Osteocyte (in vitro differentiated cells): ENCODE measurements around the gene DNAJB2. TPM values are rescaled to one million over a fixed set of nuclear protein-coding genes. Genes with fewer than 3 reads are reported as not detected.
A peak's percentile ranks its signal among the peaks of the same experiment; 100 is the strongest.

ENCODE experiments used
- DNase-seq: peaks from one replicate; pipeline ENCODE4 v3.0.0; 2021; ENCODE audit warnings: mixed read lengths; ENCODE audit not compliant: unreplicated experiment; ENCODE audit errors: extremely low spot score
- H3K27ac Mint-ChIP-seq: one replicate; pipeline ENCODE4 v1.8.0; 2021; ENCODE audit warnings: mild to moderate bottlenecking, mixed read lengths; ENCODE audit not compliant: unreplicated experiment
- H3K27me3 Mint-ChIP-seq: one replicate; pipeline ENCODE4 v1.8.0; 2021; ENCODE audit warnings: mixed read lengths; ENCODE audit not compliant: unreplicated experiment
- H3K36me3 Mint-ChIP-seq: one replicate; pipeline ENCODE4 v1.8.0; 2021; ENCODE audit warnings: mixed read lengths; ENCODE audit not compliant: unreplicated experiment
- H3K4me1 Mint-ChIP-seq: one replicate; pipeline ENCODE4 v1.8.0; 2021; ENCODE audit warnings: mixed read lengths; ENCODE audit not compliant: unreplicated experiment
- H3K4me3 Mint-ChIP-seq: one replicate; pipeline ENCODE4 v1.8.0; 2021; ENCODE audit warnings: mild to moderate bottlenecking, moderate library complexity, mixed read lengths; ENCODE audit not compliant: unreplicated experiment
- H3K9me3 Mint-ChIP-seq: one replicate; pipeline ENCODE4 v1.8.0; 2021; ENCODE audit warnings: mixed read lengths; ENCODE audit not compliant: unreplicated experiment
- CTCF ChIP-seq: fragments of 200-600 bp; sonication (generic); IDR thresholded peaks from 2 replicates; pipeline ENCODE4 v1.5.0; 2021; ENCODE audit warnings: antibody characterized with exemption, mild to moderate bottlenecking, moderate library complexity
- total RNA-seq: library from RNA; stranded (reverse); gene quantifications from 2 replicates; pipeline ENCODE4 v1.2.1, GENCODE V29; 2021

DNAJB2 gene
- total RNA-seq, 1 donor from 2014 or later = 43.3 TPM

GRCh38 chr2:219296631-219297391, 17.6 kb downstream of the DNAJB2 start:
- no peak for DNase-seq
- Mint-ChIP-seq H3K27me3 (peaks cover 23% of the 10 kb centered on the region), H3K27ac (no peak overlapping the region), H3K36me3 (no peaks in the 10 kb centered on the region), H3K4me1 (peaks cover 11% of the 10 kb centered on the region), H3K4me3 (no peak overlapping the region), H3K9me3 (no peaks in the 10 kb centered on the region)
- TF ChIP-seq CTCF = no peak

GRCh38 chr2:219297766-219298456, 18.7 kb downstream of the DNAJB2 start:
- peaks cover 34% of the 10 kb centered on the region for H3K27me3 Mint-ChIP-seq
- no peaks in the 10 kb centered on the region for H3K36me3 Mint-ChIP-seq
- DNase-seq = peak; percentile 48
- H3K4me1 Mint-ChIP-seq = peaks cover 11% of the 10 kb centered on the region
- no peaks in the 10 kb centered on the region for H3K9me3 Mint-ChIP-seq
- H3K27ac Mint-ChIP-seq = no peak overlapping the region
- no peak overlapping the region for H3K4me3 Mint-ChIP-seq
- no peak for TF ChIP-seq CTCF

GRCh38 chr2:219298759-219299371, 19.7 kb downstream of the DNAJB2 start:
- DNase-seq = peak; percentile 96

GRCh38 chr2:219299372-219299760, 20.2 kb downstream of the DNAJB2 start:
- no peak overlapping the region for H3K27ac Mint-ChIP-seq
- no peak overlapping the region for H3K4me3 Mint-ChIP-seq
- H3K9me3 Mint-ChIP-seq = no peaks in the 10 kb centered on the region
- no peaks in the 10 kb centered on the region for H3K36me3 Mint-ChIP-seq
- no peak for TF ChIP-seq CTCF
- H3K4me1 Mint-ChIP-seq = peaks cover 5% of the 10 kb centered on the region
- DNase-seq = no peak
- H3K27me3 Mint-ChIP-seq = peaks cover 45% of the 10 kb centered on the region

More at GRCh38 chr2:219298759-219299371, 19.7 kb downstream of the DNAJB2 start:
- Mint-ChIP-seq H3K27me3 (peaks cover 43% of the 10 kb centered on the region), H3K9me3 (no peaks in the 10 kb centered on the region), H3K4me3 (no peak overlapping the region), H3K27ac (no peak overlapping the region), H3K4me1 (peaks cover 10% of the 10 kb centered on the region), H3K36me3 (no peaks in the 10 kb centered on the region)
- TF ChIP-seq CTCF = peak; percentile 96

- Mint-ChIP-seq H3K9me3 (no peaks in the 10 kb centered on the region), H3K4me3 (no peak overlapping the region), H3K27ac (no peak overlapping the region), H3K4me1 (peaks cover 2% of the 10 kb centered on the region), H3K36me3 (no peaks in the 10 kb centered on the region), H3K27me3 (peaks cover 52% of the 10 kb centered on the region)
- no peak for DNase-seq
- no peak for TF ChIP-seq CTCF
These were observed 20.9 kb downstream of the DNAJB2 start for GRCh38 chr2:219300022-219300421.
